ENCODE data around the gene SH3BP5L. TPM values are rescaled to one million over a fixed set of nuclear protein-coding genes. Genes with fewer than 3 reads are reported as not detected.
A peak's percentile ranks its signal among the peaks of the same experiment; 100 is the strongest.

Gene SH3BP5L
- total RNA-seq, 1 donor from 2014 or later, result 33.7 TPM

GRCh38 chr1:248858096-248858890, 32.6 kb upstream of the SH3BP5L start:
- Mint-ChIP-seq H3K36me3 (peaks cover 14% of the 10 kb centered on the region), H3K4me1 (ENCODE audit: unreplicated experiment) (peaks cover 19% of the 10 kb centered on the region), H3K4me3 (peak overlapping the region; percentile 92), H3K9me3 (no peaks in the 10 kb centered on the region), H3K27me3 (peaks cover 14% of the 10 kb centered on the region), H3K27ac (peak overlapping the region; percentile 95)
- TF ChIP-seq CTCF (conservative IDR thresholded peaks at IDR 0.05), result peak; percentile 61
- DNase-seq (ENCODE audit: extremely low spot score, unreplicated experiment), result peak; percentile 79

- Mint-ChIP-seq H3K9me3 (no peaks in the 10 kb centered on the region), H3K36me3 (peaks cover 14% of the 10 kb centered on the region), H3K27me3 (peaks cover 11% of the 10 kb centered on the region), H3K27ac (peak overlapping the region; percentile 95), H3K4me3 (peak overlapping the region; percentile 92), H3K4me1 (ENCODE audit: unreplicated experiment) (peaks cover 16% of the 10 kb centered on the region)
- DNase-seq (ENCODE audit: extremely low spot score, unreplicated experiment), result no peak
- no peak for TF ChIP-seq CTCF (conservative IDR thresholded peaks at IDR 0.05)
Measured at GRCh38 chr1:248857749-248858095, 32.0 kb upstream of the SH3BP5L start.

- peaks cover 6% of the 10 kb centered on the region for H3K27me3 Mint-ChIP-seq
- peak overlapping the region; percentile 95 for H3K27ac Mint-ChIP-seq
- no peak for TF ChIP-seq CTCF (conservative IDR thresholded peaks at IDR 0.05)
Measured at GRCh38 chr1:248857201-248857600, 31.5 kb upstream of the SH3BP5L start.

GRCh38 chr1:248856176-248856575, 30.5 kb upstream of the SH3BP5L start:
- Mint-ChIP-seq H3K27me3 (no peaks in the 10 kb centered on the region), H3K36me3 (peaks cover 14% of the 10 kb centered on the region), H3K27ac (peak overlapping the region; percentile 14), H3K4me3 (peak overlapping the region; percentile 92), H3K4me1 (ENCODE audit: unreplicated experiment) (peaks cover 12% of the 10 kb centered on the region), H3K9me3 (no peaks in the 10 kb centered on the region)
- no peak for DNase-seq (ENCODE audit: extremely low spot score, unreplicated experiment)
- no peak for TF ChIP-seq CTCF (conservative IDR thresholded peaks at IDR 0.05)

More at GRCh38 chr1:248857201-248857600, 31.5 kb upstream of the SH3BP5L start:
- H3K4me3 Mint-ChIP-seq, result peak overlapping the region; percentile 92
- H3K4me1 Mint-ChIP-seq (ENCODE audit: unreplicated experiment), result peaks cover 12% of the 10 kb centered on the region
- H3K9me3 Mint-ChIP-seq, result no peaks in the 10 kb centered on the region
- peak; percentile 65 for DNase-seq (ENCODE audit: extremely low spot score, unreplicated experiment)
- peaks cover 14% of the 10 kb centered on the region for H3K36me3 Mint-ChIP-seq

GRCh38 chr1:248855580-248855979, 29.9 kb upstream of the SH3BP5L start:
- H3K27me3 Mint-ChIP-seq, result no peaks in the 10 kb centered on the region
- H3K9me3 Mint-ChIP-seq, result no peaks in the 10 kb centered on the region
- peaks cover 12% of the 10 kb centered on the region for H3K4me1 Mint-ChIP-seq (ENCODE audit: unreplicated experiment)
- peak; percentile 62 for DNase-seq (ENCODE audit: extremely low spot score, unreplicated experiment)
- no peak for TF ChIP-seq CTCF (conservative IDR thresholded peaks at IDR 0.05)
- peak overlapping the region; percentile 19 for H3K27ac Mint-ChIP-seq
- H3K4me3 Mint-ChIP-seq, result peak overlapping the region; percentile 24
- peaks cover 14% of the 10 kb centered on the region for H3K36me3 Mint-ChIP-seq
